A673 (cell line): Measurements from ENCODE around the gene BCAM. TPM values are rescaled to one million over a fixed set of nuclear protein-coding genes. Genes with fewer than 3 reads are reported as not detected.
"Not testable (repeated sequence)": the region's sequence is repeated elsewhere in the genome, so short reads cannot be mapped to it uniquely, and the experiment has no call there.

Source experiments
- BruUV-seq: library from RNA; stranded (reverse); fragments of 400-500 nt; replicated peaks from 2 replicates; lab custom pipeline; 2021; lab: Mats Ljungman, UMichigan
- CTCF ChIA-PET: fragments of 300-600 bp; sonication (Branson Sonifier 250); formaldehyde crosslinking; loops from one replicate; lab custom pipeline; 2022; ENCODE audit warnings: antibody characterized with exemption; lab: Charles Lee
- POLR2A ChIA-PET: fragments of 300-600 bp; sonication (Branson Sonifier 250); formaldehyde crosslinking; loops from one replicate; lab custom pipeline; 2022; ENCODE audit warnings: antibody characterized with exemption; ENCODE audit not compliant: low non-redundant PET; lab: Charles Lee
- DNase-seq: peaks from one replicate; pipeline ENCODE4 v3.0.0-alpha.2; 2015; ENCODE audit warnings: low spot score
- H3K27ac ChIP-seq: fragments of 200-600 bp; sonication (generic); 2 replicates; pipeline ENCODE4 v1.5.1; 2016; ENCODE audit warnings: mixed run types, low read depth, mild to moderate bottlenecking, mixed read lengths, antibody characterized with exemption, low read length; ENCODE audit not compliant: poor library complexity, severe bottlenecking
- H3K27me3 ChIP-seq: fragments of 200-600 bp; sonication (generic); replicated peaks from 2 replicates; pipeline ENCODE4 v1.6.1; 2017; ENCODE audit warnings: mixed run types, low read depth, mild to moderate bottlenecking, mixed read lengths, antibody characterized with exemption, low read length; ENCODE audit not compliant: insufficient read depth, poor library complexity
- H3K36me3 ChIP-seq: fragments of 200-600 bp; sonication (generic); 2 replicates; pipeline ENCODE4 v1.6.1; 2016; ENCODE audit warnings: mixed run types, mild to moderate bottlenecking, mixed read lengths, antibody characterized with exemption, low read length; ENCODE audit not compliant: insufficient read depth, poor library complexity, severe bottlenecking
- H3K4me1 ChIP-seq: fragments of 200-600 bp; sonication (generic); 2 replicates; pipeline ENCODE4 v1.6.1; 2017; ENCODE audit warnings: mixed run types, mild to moderate bottlenecking, mixed read lengths, antibody characterized with exemption, low read length; ENCODE audit not compliant: insufficient read depth, poor library complexity, severe bottlenecking
- H3K4me3 ChIP-seq: fragments of 200-600 bp; sonication (generic); 2 replicates; pipeline ENCODE4 v1.5.1; 2016; ENCODE audit warnings: low read depth, mixed run types, mild to moderate bottlenecking, mixed read lengths, low read length; ENCODE audit not compliant: poor library complexity, severe bottlenecking
- H3K9me3 ChIP-seq: fragments of 200-600 bp; sonication (generic); 2 replicates; pipeline ENCODE4 v1.6.1; 2016; ENCODE audit warnings: mixed run types, low read depth, mild to moderate bottlenecking, mixed read lengths, antibody characterized with exemption, low read length; ENCODE audit not compliant: poor library complexity, severe bottlenecking
- EZH2 ChIP-seq: fragments of 200-600 bp; sonication (generic); IDR thresholded peaks from 2 replicates; pipeline ENCODE4 v1.6.1; 2017; ENCODE audit warnings: borderline replicate concordance, low read depth, mild to moderate bottlenecking, mixed read lengths, antibody characterized with exemption, low read length; ENCODE audit not compliant: poor library complexity, severe bottlenecking
- intact Hi-C: fragments of 100-400 bp; cut with micrococcal nuclease; formaldehyde crosslinking; loops from one replicate; pipeline ENCODE4 v1.10.0; 2022; ENCODE audit not compliant: unreplicated experiment
- total RNA-seq: library from RNA; stranded (reverse); gene quantifications from 2 replicates; pipeline ENCODE4 v1.2.3, GENCODE V29; 2021
- TF ChIP-seq, protein P1 (sequence below): fragments of 300-800, 200-600 bp; sonication (generic); conservative IDR thresholded peaks from 2 replicates; pipeline ENCODE4 v1.5.1; 2017; ENCODE audit warnings: low read depth, mild to moderate bottlenecking, antibody characterized with exemption, low read length, moderate library complexity, mixed read lengths

BCAM gene
- total RNA-seq, 1 experiment from 2014 or later: 3.4 TPM

DNA sequence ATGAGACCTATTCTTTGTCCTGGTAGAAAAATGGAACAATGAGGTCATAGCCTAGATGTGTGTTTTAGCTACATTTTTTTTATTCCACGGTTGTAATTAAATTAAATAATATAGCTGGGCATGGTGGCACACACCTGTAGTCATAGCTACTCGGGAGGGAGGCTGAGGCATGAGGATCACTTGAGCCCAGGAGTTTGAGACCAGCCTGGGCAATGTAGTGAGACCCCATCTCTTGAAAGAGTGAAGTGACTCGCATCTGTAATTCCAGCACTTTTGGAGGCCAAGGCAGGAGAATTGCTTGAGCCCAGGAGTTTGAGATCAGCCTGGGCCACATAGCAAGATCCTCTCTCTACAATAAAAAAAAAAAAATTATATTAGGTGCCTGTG is 43.0 kb upstream of the BCAM start:
- Histone ChIP-seq H3K4me3 (no peak overlapping the region), H3K9me3 (no peaks in the 10 kb centered on the region), H3K27me3 (no peaks in the 10 kb centered on the region), H3K36me3 (no peaks in the 10 kb centered on the region), H3K4me1 (no peaks in the 10 kb centered on the region), H3K27ac (no peak overlapping the region)
- no peak for DNase-seq
- ChIA-PET CTCF (interaction anchor here (0.8 to 1.5 kb wide), 2 partner anchors 42 to 195 kb away, joined by 3 to 10 read pairs; no protein-coding TSS in a partner anchor), POLR2A (no interaction called here)
- TF ChIP-seq, protein P1, sequence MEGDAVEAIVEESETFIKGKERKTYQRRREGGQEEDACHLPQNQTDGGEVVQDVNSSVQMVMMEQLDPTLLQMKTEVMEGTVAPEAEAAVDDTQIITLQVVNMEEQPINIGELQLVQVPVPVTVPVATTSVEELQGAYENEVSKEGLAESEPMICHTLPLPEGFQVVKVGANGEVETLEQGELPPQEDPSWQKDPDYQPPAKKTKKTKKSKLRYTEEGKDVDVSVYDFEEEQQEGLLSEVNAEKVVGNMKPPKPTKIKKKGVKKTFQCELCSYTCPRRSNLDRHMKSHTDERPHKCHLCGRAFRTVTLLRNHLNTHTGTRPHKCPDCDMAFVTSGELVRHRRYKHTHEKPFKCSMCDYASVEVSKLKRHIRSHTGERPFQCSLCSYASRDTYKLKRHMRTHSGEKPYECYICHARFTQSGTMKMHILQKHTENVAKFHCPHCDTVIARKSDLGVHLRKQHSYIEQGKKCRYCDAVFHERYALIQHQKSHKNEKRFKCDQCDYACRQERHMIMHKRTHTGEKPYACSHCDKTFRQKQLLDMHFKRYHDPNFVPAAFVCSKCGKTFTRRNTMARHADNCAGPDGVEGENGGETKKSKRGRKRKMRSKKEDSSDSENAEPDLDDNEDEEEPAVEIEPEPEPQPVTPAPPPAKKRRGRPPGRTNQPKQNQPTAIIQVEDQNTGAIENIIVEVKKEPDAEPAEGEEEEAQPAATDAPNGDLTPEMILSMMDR: no peak
- TF ChIP-seq EZH2: no peak
- intact Hi-C loops: no loop called here
- BruUV-seq: no TSS peak

DNA sequence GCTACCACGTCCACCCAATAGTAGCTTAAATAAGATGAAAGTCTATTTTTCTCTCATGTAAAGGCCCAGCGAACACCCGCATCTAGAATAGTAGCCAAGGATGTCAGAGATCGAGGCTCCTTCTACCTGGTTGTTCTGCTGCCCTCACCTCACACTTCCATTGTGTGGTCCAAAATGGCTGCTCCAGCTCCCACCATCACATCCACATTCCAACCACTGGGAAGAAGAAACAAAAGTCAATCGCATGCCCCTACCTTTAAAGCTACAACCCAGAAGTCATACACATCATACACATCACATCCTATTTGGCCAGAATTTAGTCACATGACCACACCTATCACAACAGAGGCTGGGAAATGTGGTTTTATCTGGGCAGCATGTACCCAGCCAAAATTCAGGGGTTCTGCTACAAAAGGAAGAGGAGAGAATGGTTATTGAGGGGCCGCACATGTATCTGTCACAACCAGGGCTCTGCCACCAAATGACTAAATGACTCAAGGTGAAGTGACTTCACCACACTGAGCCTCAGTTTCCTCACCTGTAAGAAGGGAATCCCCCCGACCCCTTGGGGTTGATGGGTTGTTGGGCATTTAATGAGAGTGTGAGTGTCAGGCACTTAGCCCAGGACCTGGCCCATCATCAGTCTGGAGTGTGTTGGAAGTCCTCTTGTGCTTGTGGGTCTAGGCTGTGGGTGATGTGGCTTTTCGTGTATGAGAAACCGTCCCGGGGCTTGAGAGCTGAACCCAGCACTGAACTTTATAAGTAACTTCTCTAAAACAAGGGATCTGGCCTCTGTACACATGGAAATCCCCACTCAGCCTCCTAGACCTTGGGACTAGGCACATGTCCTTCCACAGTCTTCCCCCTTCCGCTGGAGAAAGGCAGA is 41.4 kb upstream of the BCAM start:
- H3K9me3 ChIP-seq: no peaks in the 10 kb centered on the region
- POLR2A ChIA-PET: no interaction called here
- BruUV-seq: no TSS peak

DNA sequence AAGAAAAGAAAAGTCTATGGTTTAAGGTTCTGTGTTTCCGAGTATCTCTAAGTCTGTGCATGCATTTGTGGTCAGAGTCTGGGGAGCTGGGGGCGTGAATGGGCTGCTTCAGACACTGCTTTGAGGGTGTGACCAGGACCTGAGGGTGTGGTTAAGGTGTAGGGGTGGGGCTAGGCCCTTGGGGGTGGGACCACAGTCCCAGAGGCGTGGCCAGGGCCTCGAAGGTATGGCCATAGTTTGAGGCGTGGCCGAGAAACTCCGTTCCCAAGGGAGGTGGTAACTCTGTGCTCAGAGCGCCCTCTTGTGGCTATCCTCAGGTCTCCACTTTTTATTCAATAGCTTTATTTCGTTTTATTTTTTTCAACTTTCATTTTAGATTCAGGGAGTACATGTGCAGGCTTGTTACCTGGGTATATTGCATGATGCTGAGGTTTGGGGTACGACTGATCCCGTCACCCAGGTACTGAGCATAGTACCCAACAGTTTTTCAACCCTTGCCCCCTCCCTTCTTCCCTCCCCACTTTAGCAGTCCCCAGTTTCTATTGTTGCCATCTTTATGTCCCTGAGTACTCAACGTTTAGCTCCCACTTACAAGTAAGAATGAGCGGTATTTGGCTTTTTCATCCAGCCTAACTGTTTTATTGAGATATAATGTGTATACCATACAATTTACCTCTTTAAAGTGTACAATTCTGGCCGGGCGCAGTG is 38.2 kb upstream of the BCAM start:
- TF ChIP-seq, protein P1: peak; percentile 85
- no peak for TF ChIP-seq EZH2
- Histone ChIP-seq H3K36me3 (no peaks in the 10 kb centered on the region), H3K27ac (no peak overlapping the region), H3K27me3 (no peaks in the 10 kb centered on the region), H3K4me1 (no peaks in the 10 kb centered on the region), H3K9me3 (no peaks in the 10 kb centered on the region), H3K4me3 (no peak overlapping the region)
- POLR2A ChIA-PET: interaction anchor here (0.6 kb wide), 2 partner anchors 15 to 699 kb away, joined by 3 to 4 read pairs; no protein-coding TSS in a partner anchor
- intact Hi-C loops: loop anchor here (1.0 kb wide), 2 partner anchors 46 to 81 kb away; no protein-coding TSS in a partner anchor
- no TSS peak for BruUV-seq
- CTCF ChIA-PET: interaction anchor here (0.6 to 3.0 kb wide), 13 partner anchors 11 to 558 kb away, joined by 3 to 122 read pairs (median 6); partner anchors contain the start of gene ZNF227
- DNase-seq: peak; percentile 92

More for the DNA sequence above, 41.4 kb upstream of the BCAM start:
- TF ChIP-seq, protein P1: no peak
- no peak for TF ChIP-seq EZH2
- no peak for DNase-seq
- no peaks in the 10 kb centered on the region for H3K36me3 ChIP-seq
- no peaks in the 10 kb centered on the region for H3K4me1 ChIP-seq
- H3K27ac ChIP-seq: no peak overlapping the region
- H3K4me3 ChIP-seq: no peak overlapping the region
- intact Hi-C loops: no loop called here
- CTCF ChIA-PET: no interaction called here
- no peaks in the 10 kb centered on the region for H3K27me3 ChIP-seq

DNA sequence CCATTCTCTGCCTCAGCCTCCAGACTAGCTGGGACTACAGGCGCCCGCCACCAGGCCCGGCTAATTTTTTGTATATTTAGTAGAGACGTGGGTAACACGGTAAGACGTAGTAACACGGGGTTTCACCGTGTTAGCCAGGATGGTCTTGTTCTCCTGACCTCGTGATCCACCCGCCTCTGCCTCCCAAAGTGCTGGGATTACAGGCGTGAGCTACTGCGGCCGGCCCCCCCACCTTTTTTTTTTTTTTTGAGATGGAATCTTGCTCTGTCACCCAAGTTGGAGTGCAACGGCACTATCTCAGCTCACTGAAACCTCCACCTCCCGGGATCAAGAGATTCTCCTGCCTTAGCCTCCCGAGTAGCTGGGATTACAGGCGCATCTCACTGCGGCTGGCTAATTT is 36.8 kb upstream of the BCAM start:
- POLR2A ChIA-PET, H3K4me3 ChIP-seq, BruUV-seq, intact Hi-C loops, H3K27ac ChIP-seq, H3K36me3 ChIP-seq, H3K4me1 ChIP-seq, H3K9me3 ChIP-seq, H3K27me3 ChIP-seq, DNase-seq: not testable (repeated sequence)
- CTCF ChIA-PET: interaction anchor here (0.6 to 3.0 kb wide), 3 partner anchors 42 to 85 kb away, joined by 3 to 122 read pairs (median 3); no protein-coding TSS in a partner anchor
